NCI-H146 treated with DMSO at 0.1 percent for 48 hours (cell line): ENCODE results near the gene LIN52.

ENCODE experiments used
- DNase-seq: peaks from one replicate; lab custom pipeline; 2025; ENCODE audit not compliant: unreplicated experiment; lab: John Stamatoyannopoulos, UW

Gene LIN52

DNA sequence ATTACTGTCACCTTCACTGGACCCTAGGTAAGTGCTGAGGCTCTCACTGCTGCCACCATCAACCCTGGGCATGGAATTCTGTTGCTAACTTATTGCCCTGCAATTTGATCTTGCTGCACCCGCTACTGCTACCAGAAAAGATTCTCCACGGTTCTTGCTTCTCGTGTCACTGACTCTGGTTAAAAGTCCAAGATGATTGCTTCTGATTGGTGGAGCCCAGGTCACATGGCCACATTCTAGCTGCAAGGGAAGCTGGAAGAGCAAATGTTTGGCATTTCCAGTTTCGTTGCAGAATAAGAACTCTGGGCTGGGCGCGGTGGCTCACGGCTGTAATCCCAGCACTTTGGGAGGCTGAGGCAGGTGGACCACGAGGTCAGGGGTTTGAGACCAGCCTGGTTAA lies 147.0 kb downstream of the LIN52 start:
- no peak for DNase-seq

DNA sequence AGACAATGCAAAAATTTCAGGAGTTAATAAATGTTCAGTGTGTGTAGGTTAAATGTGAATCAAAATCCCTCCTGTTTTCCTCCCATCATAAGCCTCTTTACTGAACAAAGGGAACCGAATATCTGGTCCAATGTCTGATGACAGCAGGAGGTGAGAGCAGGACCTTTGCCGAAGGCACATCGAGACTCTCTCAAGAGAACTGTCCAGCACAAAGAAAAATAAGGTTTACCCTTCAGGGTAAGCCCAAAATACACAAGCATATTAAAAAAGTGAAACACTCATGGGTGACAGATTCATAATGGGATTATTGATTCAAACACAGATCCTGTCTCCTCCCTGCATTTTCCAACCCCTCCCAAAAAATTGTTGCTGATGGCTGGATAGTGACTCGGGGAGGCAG lies 150.3 kb downstream of the LIN52 start:
- DNase-seq = no peak

DNA sequence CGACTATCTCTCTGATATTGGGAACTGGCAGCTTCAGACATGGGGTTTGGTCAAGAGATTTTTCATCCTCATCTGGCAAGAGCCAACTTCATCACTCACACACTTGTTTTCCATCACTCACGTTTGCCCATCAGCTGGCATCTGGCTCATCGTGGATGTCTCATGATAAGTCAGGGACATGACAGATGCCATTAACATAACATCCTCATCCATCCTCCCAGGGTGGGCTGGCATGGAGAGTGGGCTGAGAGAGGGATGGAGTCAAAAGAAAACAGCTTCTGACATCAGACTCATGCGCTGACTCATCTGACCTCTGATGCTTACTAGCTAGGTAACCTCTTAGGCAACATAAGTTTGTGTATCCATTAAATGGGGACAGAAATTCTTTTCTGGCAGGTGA lies 152.7 kb downstream of the LIN52 start:
- DNase-seq = no peak

DNA sequence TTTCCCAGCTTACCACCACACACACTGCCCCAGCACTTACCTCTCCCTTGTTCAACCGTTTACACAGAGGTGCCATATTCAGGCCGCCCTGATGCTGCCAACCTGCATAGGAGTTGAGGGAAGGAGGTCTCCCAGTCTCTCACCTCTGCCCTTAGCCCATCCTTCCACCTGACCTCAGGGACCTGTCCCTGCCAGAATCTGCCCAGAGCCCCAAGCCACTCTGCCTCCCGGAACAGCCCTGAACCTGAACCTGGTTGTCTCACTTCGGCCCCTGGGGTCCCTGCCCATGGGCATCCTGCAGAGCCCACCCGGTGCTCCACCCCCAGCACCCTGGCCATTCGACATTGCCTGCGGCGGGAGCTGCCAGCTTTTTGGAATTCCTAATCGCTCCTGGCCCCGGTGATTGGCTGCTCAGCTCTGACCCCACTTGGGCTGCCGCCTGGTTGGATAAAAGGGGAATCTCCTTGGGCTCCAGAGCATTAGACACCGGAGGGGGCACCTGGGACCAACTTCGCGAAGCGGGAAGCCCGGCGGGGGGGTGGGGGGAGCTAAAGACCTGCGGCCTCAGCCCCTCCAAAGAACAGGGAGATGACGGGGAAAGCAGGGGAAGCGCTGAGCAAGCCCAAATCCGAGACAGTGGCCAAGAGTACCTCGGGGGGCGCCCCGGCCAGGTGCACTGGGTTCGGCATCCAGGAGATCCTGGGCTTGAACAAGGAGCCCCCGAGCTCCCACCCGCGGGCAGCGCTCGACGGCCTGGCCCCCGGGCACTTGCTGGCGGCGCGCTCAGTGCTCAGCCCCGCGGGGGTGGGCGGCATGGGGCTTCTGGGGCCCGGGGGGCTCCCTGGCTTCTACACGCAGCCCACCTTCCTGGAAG lies 154.5 kb downstream of the LIN52 start, which contains the start of gene VSX2:
VSX2 (plus strand) TSS at position 476 of the 874 bp plus-strand sequence; CDS start at position 589, 113 bp downstream.
- DNase-seq = no peak

DNA sequence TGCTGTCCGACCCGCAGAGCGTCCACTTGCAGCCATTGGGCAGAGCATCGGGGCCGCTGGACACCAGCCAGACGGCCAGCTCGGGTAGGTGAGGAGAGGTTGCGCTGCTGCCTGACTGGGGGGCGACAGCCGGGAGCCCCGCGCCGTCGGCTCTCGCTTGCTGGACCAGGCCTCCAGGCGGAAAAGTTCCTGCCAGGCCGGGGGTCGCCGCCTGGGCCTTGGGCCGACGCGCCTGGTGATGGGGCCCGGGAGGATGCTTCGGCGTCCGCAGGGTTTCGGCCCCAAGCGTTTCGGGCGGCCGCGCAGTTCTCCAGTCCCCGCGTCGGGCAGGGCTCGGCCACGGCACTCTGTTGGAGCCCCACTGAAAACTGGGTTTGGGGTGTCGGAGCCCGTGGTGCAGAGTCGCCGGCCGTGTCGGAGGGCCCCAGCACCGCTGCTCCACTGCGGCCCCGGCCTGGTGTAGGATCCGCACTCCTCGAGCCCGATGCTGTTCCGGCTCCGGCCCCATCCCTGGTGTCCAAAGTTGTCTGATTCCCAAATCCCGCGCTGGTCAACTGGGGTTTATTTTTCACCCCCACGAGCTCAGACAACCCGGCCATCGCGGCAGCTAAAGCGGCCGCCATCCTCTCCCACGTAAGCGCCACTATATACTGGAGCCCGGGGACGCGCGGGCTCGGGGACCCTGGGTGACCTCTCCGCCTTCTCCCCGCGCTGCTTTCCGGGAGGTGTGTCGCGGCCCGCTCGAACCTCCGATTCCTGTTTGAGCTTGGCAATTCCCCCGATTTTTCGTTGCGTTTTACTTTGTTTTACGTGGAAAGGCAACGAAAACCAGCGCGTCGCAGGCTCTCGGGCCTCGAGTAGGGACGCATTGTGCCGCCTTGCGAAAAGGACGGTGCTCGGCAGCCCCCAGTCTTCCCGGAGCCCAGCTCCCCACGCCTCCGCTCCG lies 155.4 kb downstream of the LIN52 start:
- no peak for DNase-seq

DNA sequence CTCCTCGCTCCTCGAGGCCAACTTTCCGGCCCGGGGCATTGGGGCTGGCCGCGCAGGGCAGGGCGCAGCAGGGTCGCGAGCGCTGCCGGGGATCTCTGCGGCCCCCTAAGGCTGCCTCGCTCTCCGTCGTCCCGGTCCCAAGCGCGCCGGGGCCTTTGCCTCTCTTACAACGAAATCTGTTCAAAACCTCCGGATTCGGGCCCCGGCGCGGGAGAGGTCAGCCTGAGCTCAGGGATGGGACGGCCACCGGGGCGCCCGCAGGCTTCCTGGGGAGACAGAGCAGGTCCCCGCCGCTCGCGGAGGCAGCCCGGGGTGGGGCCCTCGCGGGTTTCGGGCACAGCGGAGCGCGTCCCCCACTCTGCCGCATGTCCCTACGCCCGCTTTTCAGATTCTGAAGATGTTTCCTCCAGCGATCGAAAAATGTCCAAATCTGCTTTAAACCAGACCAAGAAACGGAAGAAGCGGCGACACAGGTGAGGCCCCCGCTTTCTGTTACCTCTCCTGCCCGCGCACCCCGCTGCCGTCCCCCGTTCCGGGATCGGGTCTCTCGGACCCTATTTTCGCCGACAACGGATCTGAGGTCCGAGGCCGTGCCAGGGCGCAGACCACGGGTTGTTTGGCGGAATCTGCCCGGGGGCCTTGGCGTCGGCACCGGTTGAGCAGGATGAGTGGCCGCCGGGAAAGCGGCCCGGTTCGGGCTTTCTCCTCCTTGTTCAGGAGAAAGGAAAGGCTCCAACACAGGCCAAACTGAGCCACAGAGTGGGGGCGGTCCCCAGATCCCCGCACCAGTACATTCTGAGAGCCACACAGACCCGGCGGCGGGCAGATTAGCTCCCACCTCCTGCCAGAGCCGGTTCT lies 156.3 kb downstream of the LIN52 start:
- DNase-seq = no peak

DNA sequence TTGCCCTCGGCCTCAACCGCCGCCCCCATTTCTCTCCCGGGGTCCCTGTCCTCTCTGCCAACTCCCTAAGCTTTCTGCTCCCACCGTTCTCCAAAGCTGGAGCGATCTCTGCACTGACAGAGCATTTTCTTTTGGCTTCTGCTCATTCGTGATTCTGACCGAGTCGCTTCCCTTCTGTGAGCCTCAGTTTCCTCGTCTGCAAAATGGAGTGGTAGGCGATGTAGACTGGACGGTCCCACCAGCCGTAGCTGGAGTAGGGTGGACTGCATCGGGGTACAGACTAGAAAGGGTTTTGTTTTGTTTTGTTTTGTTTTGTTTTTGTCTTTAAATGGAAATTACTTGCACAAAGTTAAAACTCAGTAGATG lies 156.9 kb downstream of the LIN52 start:
- DNase-seq = no peak

DNA sequence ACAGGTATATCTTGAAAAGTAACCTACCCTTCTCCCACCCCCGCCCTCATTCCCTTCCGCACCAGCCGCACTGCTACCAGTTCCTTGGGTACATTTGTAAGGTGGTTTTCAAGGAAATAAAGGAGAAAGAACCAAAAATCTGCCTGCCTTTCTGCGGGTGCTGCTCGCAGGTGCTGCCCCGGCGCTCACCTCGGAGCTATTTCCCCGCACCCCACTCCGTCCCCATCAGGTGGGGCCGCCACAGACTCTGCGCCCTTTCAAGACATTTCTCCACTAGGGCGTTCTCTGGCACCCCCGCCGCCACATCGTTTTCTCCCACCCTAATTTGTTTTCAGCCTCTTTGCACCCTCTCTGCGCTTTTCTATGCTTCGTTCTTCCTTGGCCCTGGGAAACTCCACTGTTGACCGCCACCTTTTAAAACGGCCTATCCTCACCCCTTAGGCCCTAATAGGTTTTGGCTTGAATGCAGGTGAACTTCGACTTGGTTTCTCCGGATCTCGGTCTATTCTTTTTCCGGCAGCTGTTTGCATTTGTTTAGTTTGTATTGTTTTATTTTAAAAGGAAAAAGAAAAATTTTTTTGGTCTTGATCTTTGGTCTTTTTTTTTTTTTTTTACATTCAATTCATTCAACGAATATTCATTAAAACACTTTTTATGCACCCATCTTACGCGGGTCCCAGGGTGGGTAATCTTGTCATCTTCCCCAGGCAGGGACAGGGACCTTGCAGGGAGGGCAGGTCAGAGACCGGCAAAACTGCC lies 157.4 kb downstream of the LIN52 start:
- no peak for DNase-seq

DNA sequence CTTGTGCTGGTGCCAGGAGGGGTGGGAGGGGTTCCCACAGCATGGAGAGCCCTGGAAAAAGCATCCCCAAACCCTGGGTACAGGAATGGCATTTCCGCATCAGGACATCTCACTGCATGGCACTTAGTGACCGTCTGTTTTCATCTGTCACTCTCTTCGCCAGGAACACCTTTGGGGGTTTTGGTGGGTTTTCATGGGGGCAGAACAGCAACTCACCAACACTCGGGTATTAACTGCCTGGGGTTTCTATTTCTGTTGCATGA lies 158.0 kb downstream of the LIN52 start:
- no peak for DNase-seq

DNA sequence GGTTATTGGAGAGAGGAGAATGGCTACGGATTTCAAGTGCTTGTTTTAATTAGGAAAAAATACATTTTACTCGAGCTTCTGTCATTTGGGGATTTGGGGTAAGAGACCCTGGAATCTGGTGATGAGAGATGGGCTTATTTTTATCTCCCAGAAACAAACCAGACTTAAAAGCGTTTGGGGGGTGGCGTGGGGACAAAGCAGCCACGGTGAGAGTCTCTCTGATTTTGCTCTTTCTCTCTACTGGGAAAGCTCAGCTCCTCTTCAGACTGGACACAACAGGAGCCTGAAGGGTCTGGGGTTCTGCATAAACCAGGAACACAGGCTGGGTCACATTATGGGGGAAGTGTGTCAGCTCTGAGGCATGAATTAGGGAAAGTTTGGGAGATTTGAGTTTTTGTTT lies 158.3 kb downstream of the LIN52 start:
- no peak for DNase-seq

DNA sequence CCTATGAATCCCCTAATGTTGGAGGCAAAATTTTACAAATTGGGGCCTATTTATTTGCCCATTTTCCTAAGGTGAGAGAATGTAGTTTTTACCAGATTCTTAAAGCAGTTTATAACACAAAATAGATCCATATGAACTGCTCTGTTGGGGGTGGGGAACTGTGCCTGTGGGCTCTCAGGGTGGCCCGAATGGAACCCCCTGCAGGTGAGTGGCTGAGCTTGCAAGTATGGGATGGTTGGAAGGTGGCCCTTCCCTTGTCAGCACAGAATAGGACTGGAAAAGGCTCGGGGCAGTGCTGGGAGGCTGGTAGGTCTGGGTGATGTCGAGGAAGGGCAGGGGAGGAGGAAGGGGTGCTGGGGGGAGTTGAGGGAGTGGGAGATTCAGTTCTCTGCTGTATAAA lies 159.4 kb downstream of the LIN52 start:
- no peak for DNase-seq

DNA sequence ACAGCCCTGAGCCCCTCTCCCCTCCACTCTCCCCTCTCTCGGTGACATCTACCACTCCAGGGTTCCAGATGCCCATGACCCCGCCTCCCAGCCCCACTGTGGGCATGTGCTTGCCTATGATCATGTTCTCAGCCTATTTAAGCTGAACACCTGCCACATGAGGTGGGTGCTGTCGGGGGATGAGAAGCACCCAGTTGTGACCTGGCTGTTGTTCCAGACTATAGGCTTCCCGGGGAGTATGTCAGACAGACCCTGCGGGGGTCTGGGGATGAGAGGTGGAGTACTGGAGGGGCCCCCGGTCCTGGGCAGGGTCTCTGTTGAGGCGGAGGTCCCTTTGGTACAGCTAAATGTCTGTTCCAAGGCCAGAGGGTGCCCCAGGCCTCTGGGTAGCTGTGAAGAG lies 160.5 kb downstream of the LIN52 start:
- no peak for DNase-seq

DNA sequence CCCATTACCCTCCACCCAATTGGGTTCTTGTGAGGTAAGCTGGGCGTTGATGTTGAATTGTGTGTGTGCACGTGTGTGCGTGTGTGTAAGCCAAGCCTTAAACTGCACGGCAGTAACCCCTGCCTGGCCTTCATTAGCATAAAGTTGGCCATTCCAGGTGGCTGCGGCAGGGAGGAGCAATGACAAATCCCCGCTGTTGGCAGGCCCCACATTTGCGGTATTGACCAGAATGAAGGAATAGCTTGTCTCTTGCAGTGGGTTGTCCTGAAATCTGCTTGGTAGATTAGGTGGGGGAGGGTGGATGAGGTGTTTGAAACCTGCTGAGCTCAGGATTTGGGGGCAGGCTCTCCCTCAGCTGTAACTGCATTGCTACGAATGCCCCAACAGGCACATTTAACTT lies 161.8 kb downstream of the LIN52 start:
- no peak for DNase-seq

DNA sequence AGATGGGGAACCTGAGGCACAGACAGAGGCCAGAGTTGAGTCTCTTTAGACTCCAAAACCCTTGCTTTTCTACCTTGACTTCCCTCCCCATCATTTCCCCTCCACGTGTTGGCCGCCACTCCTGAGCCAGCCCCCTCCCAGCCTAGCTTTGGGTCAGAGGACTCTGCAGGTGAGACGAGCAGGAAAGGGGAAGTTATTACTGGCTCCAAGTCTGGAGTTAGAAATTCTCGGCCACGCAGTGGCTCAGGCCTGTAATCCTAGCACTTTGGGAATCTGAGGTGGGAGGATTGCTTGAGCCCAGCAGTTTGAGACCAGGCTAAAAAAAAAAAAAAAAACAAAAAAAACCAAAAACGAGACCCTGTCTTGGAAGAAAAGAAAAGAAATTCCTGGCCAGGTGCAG lies 163.3 kb downstream of the LIN52 start:
- DNase-seq = no peak

DNA sequence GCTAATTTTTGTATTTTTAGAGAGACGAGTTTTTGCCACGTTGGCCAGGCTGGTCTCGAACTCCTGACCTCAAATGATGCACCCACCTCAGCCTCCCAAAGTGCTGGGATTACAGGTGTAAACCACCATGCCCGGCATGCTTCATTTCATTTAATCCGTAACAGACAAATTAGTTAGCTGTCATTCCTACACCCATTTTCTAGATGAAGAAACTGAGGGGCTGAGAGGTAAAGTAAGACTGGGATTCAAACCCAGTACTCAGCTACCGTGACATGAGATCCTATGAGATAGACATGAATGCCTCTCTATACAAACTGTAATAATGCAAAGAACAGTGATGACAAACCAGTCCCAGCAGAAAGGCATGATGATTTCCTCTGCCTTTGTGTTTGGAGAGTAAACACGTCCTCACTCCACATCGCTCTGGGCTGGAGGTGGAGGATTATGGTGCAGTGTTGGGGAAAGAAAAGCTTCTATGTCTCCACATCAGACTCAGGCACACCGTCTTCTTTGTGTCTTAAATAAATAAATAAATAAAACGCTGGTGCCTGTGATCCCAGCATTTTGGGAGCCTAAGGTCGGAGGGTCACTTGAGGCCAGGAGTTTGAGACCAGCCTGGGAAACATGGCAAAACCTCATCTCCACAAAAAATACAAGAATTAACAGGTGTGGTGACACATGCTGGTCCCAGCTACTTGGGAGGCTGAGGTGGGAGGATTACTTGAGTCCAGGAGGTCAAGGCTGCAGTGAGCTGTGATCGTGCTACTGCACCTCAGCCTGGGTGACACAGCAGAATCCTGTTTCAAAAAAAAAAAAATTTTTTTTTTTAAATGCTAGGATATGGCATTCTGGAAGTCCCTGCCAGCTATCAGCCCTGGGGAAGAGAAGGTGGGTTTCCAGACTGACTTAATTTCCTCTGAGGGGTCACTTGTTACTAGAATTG lies 164.9 kb downstream of the LIN52 start:
- DNase-seq = no peak
